Measurements from ENCODE around the gene PHF10. TPM values are rescaled to one million over a fixed set of nuclear protein-coding genes. Genes with fewer than 3 reads are reported as not detected.

Gene PHF10
- total and polyA plus RNA-seq, 8 donors: 10.4 to 115 (median 38.2) TPM

GRCh38 chr6:169722362-169723199 lies 1.7 kb downstream of the PHF10 start:
- TF ChIP-seq CTCF (IDR thresholded peaks at IDR 0.05) (no peak), POLR2A (IDR thresholded peaks at IDR 0.05) (peak in 1 of 4 donors; percentile 5)
- Histone ChIP-seq H3K9me3 (no peaks in the 10 kb centered on the region), H3K27me3 (no peaks in the 10 kb centered on the region), H3K27ac (peak overlapping the region; percentile 86 to 99 (median 97)), H3K36me3 (peaks cover 0 to 9% (median under 1%) of the 10 kb centered on the region in 4 donors), H3K4me1 (peaks cover 22 to 59% (median 40%) of the 10 kb centered on the region in 4 donors), H3K4me3 (peak overlapping the region; percentile 72 to 86 (median 80))
- intact Hi-C loops (cut with DNase I; ENCODE audit: low total_unique reads): no loop called here
- peak; percentile 43 to 84 for DNase-seq
- WGBS, 5 donors: 1 to 5% (median 2%) methylated on average over 15 to 22 of the region's 22 CpGs

- DNase-seq: no peak
- Histone ChIP-seq H3K4me3 (no peak overlapping the region), H3K27ac (no peak overlapping the region), H3K4me1 (peaks cover 17 to 53% (median 36%) of the 10 kb centered on the region in 4 donors), H3K9me3 (no peaks in the 10 kb centered on the region), H3K27me3 (no peaks in the 10 kb centered on the region), H3K36me3 (peaks cover 10 to 30% (median 23%) of the 10 kb centered on the region in 4 donors)
- intact Hi-C loops (cut with DNase I; ENCODE audit: low total_unique reads): no loop called here
- TF ChIP-seq EP300 (IDR thresholded peaks at IDR 0.05) (no peak), CTCF (IDR thresholded peaks at IDR 0.05) (no peak), POLR2A (IDR thresholded peaks at IDR 0.05) (no peak)
- 89 to 99% (median 95%) methylated on average over 3 of the region's 3 CpGs for WGBS, 5 donors
Measured at GRCh38 chr6:169720207-169720855, 4.0 kb downstream of the PHF10 start.

- 68 to 87% (median 76%) methylated on average over 4 of the region's 4 CpGs for WGBS, 5 donors
- H3K36me3 ChIP-seq: peaks cover 18 to 42% (median 35%) of the 10 kb centered on the region in 4 donors
- H3K4me1 ChIP-seq: peaks cover 14 to 47% (median 30%) of the 10 kb centered on the region in 4 donors
- no peaks in the 10 kb centered on the region for H3K27me3 ChIP-seq
- intact Hi-C loops (cut with DNase I; ENCODE audit: low total_unique reads): no loop called here
- no peak overlapping the region for H3K27ac ChIP-seq
- no peak for DNase-seq
- no peak for TF ChIP-seq POLR2AphosphoS5 (IDR thresholded peaks at IDR 0.05)
- TF ChIP-seq POLR2A (IDR thresholded peaks at IDR 0.05): no peak
- no peak for TF ChIP-seq EP300 (IDR thresholded peaks at IDR 0.05)
- no peak for TF ChIP-seq CTCF (IDR thresholded peaks at IDR 0.05)
- H3K9me3 ChIP-seq: no peaks in the 10 kb centered on the region
- H3K4me3 ChIP-seq: no peak overlapping the region
Measured at GRCh38 chr6:169719117-169719516, 5.2 kb downstream of the PHF10 start.

GRCh38 chr6:169714595-169714994 lies 9.7 kb downstream of the PHF10 start:
- Histone ChIP-seq H3K27me3 (no peaks in the 10 kb centered on the region), H3K27ac (no peak overlapping the region), H3K36me3 (peaks cover 36 to 86% (median 79%) of the 10 kb centered on the region in 4 donors), H3K9me3 (no peaks in the 10 kb centered on the region), H3K4me1 (peaks cover 0 to 14% (median 6%) of the 10 kb centered on the region in 4 donors), H3K4me3 (no peak overlapping the region)
- no peak for DNase-seq
- intact Hi-C loops (cut with DNase I; ENCODE audit: low total_unique reads): no loop called here
- no peak for TF ChIP-seq EP300 (IDR thresholded peaks at IDR 0.05)
- TF ChIP-seq CTCF (IDR thresholded peaks at IDR 0.05): no peak
- 90 to 95% (median 92%) methylated on average over 9 of the region's 9 CpGs for WGBS, 5 donors
